ENCODE data around the gene USH1C. TPM values are rescaled to one million over a fixed set of nuclear protein-coding genes. Genes with fewer than 3 reads are reported as not detected.

USH1C gene
- total RNA-seq, 1 donor from 2014 or later = not detected

DNA sequence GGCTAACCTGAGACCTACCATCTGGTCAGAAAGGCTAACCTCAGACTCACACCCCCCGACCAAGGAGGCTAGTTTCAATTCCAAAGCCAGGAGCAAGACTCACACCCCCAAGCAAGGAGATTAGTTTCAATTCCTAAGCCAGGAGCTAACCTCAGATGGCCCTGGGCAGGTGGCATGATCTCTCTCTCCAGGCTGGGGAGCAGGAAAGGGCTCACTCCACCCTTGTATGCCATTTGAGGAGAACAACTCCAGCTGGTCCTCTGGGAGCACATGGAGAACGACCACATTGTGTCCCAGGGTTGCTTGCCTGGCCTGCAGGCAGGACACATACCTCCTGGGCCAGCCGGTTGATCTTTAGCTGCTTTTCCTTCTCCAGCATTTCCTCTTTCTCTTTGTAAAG lies 32.6 kb downstream of the USH1C start:
- TF ChIP-seq, protein P1, sequence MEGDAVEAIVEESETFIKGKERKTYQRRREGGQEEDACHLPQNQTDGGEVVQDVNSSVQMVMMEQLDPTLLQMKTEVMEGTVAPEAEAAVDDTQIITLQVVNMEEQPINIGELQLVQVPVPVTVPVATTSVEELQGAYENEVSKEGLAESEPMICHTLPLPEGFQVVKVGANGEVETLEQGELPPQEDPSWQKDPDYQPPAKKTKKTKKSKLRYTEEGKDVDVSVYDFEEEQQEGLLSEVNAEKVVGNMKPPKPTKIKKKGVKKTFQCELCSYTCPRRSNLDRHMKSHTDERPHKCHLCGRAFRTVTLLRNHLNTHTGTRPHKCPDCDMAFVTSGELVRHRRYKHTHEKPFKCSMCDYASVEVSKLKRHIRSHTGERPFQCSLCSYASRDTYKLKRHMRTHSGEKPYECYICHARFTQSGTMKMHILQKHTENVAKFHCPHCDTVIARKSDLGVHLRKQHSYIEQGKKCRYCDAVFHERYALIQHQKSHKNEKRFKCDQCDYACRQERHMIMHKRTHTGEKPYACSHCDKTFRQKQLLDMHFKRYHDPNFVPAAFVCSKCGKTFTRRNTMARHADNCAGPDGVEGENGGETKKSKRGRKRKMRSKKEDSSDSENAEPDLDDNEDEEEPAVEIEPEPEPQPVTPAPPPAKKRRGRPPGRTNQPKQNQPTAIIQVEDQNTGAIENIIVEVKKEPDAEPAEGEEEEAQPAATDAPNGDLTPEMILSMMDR (IDR thresholded peaks at IDR 0.05; ENCODE audit: partially characterized antibody, unreplicated experiment) = no peak
- H3K9me3 Mint-ChIP-seq (ENCODE audit: unreplicated experiment) = no peaks in the 10 kb centered on the region
- peaks cover 1% of the 10 kb centered on the region for H3K4me1 Mint-ChIP-seq (ENCODE audit: low read depth, unreplicated experiment)
- H3K27me3 Mint-ChIP-seq (ENCODE audit: unreplicated experiment) = peaks cover 8% of the 10 kb centered on the region
- no peak overlapping the region for H3K4me3 Mint-ChIP-seq (ENCODE audit: unreplicated experiment)
- no peak overlapping the region for H3K27ac Mint-ChIP-seq (ENCODE audit: unreplicated experiment)
- no peaks in the 10 kb centered on the region for H3K36me3 Mint-ChIP-seq (ENCODE audit: unreplicated experiment)
- no peak for DNase-seq

DNA sequence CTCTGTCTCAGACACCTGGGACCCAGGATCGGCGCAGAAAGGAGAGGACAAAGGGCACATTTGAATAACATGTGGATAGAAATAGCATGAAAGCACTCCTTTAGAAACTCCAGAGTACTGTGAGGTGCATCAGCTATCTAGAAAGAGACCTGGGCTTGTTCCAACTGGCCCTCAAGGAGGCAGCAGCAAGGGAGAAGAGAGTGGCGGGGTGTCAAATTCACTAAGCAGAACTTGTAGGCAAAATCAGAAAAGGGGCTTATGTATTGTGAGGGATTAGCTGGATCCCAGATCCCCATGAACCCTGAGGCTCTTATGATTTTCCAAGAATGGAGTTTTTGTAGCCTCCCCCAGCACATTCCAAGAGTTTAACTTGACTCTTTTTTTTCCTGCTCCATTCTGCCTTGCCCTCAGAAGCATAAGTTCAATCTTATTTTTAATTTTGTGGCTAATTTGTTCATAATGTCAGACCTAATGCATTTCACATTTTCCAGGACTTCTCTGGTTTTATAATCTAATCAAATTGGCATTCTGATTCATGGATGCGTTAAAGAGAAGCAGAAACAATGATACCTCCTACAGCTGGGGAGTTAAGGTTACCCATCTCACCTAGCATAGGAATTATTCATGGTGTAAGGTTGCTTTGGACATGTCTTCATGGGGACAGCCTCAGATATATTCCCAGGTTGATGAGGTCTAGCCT lies 33.6 kb downstream of the USH1C start:
- H3K4me3 Mint-ChIP-seq (ENCODE audit: unreplicated experiment) = no peak overlapping the region
- TF ChIP-seq, protein P1 (IDR thresholded peaks at IDR 0.05; ENCODE audit: partially characterized antibody, unreplicated experiment) = no peak
- no peak for DNase-seq
- no peaks in the 10 kb centered on the region for H3K36me3 Mint-ChIP-seq (ENCODE audit: unreplicated experiment)
- peaks cover 8% of the 10 kb centered on the region for H3K27me3 Mint-ChIP-seq (ENCODE audit: unreplicated experiment)
- H3K4me1 Mint-ChIP-seq (ENCODE audit: low read depth, unreplicated experiment) = peaks cover 1% of the 10 kb centered on the region
- no peak overlapping the region for H3K27ac Mint-ChIP-seq (ENCODE audit: unreplicated experiment)
- H3K9me3 Mint-ChIP-seq (ENCODE audit: unreplicated experiment) = no peaks in the 10 kb centered on the region

DNA sequence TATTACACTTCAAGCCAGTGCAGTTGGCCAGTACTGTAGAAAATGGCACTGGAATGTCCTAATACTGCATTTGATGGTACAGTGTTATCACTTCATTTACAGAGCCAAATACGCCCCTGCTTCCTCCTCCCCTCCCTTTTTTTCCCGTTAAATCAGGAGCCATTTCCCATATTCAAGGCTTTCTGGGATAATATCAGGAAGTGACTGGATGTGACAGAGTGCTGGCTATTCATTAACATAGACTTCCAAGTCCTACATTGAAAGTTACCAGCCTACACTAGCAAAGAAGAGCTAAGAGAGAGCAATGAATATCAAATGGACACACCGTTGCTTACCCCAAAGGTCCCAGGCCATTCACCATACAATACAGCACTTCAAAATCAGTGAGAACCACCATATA lies 35.4 kb downstream of the USH1C start:
- Mint-ChIP-seq H3K4me1 (ENCODE audit: low read depth, unreplicated experiment) (no peaks in the 10 kb centered on the region), H3K4me3 (ENCODE audit: unreplicated experiment) (no peak overlapping the region), H3K36me3 (ENCODE audit: unreplicated experiment) (no peaks in the 10 kb centered on the region), H3K27ac (ENCODE audit: unreplicated experiment) (no peak overlapping the region), H3K27me3 (ENCODE audit: unreplicated experiment) (peaks cover 13% of the 10 kb centered on the region), H3K9me3 (ENCODE audit: unreplicated experiment) (no peaks in the 10 kb centered on the region)
- no peak for DNase-seq
- TF ChIP-seq, protein P1 (IDR thresholded peaks at IDR 0.05; ENCODE audit: partially characterized antibody, unreplicated experiment) = no peak

DNA sequence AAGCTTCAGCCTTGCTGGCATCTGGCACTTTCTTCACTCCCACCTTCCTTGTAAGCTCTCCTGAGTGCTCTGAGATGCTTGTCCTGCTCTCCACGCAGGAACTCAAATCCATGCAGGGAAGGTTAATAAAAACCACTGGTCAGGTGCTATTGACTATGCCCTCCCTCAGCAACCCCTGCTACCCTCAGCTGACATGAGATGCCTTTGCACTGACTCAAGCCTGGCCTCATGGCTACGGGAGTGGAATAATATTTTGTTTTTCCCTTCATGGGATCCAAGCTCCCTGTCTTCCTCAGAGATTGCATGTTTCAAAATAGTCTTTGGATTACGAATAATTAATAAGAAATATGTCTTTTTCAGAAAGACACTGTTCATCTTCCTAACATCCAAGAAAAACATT lies 35.9 kb downstream of the USH1C start:
- no peaks in the 10 kb centered on the region for H3K36me3 Mint-ChIP-seq (ENCODE audit: unreplicated experiment)

DNA sequence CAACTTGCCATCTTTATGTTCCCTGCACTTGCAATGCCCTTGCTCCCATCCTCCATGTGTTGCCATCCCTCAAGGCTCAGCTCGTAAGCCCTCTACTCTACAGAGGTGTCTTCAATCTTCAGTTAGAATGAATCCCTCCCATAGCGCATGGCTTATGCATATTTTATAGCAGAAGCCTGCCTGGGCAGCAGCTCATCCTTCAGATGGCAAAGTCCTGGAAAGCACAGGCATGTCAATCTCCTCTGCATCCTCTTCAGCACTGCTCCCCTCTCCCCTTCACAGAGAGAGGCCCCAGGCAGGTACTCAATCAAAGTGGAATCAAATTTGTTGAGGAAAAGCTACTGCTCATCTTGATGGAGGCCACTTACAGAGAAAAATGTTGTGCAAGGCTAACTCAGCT lies 36.4 kb downstream of the USH1C start:
- Mint-ChIP-seq H3K27me3 (ENCODE audit: unreplicated experiment) (peaks cover 6% of the 10 kb centered on the region), H3K4me3 (ENCODE audit: unreplicated experiment) (no peak overlapping the region), H3K27ac (ENCODE audit: unreplicated experiment) (no peak overlapping the region), H3K36me3 (ENCODE audit: unreplicated experiment) (no peaks in the 10 kb centered on the region), H3K9me3 (ENCODE audit: unreplicated experiment) (no peaks in the 10 kb centered on the region), H3K4me1 (ENCODE audit: low read depth, unreplicated experiment) (no peaks in the 10 kb centered on the region)
- TF ChIP-seq, protein P1 (IDR thresholded peaks at IDR 0.05; ENCODE audit: partially characterized antibody, unreplicated experiment) = no peak
- DNase-seq = no peak

More for the DNA sequence above, 35.9 kb downstream of the USH1C start:
- Mint-ChIP-seq H3K27me3 (ENCODE audit: unreplicated experiment) (peaks cover 11% of the 10 kb centered on the region), H3K9me3 (ENCODE audit: unreplicated experiment) (no peaks in the 10 kb centered on the region), H3K4me3 (ENCODE audit: unreplicated experiment) (no peak overlapping the region), H3K27ac (ENCODE audit: unreplicated experiment) (no peak overlapping the region), H3K4me1 (ENCODE audit: low read depth, unreplicated experiment) (no peaks in the 10 kb centered on the region)
- TF ChIP-seq, protein P1 (IDR thresholded peaks at IDR 0.05; ENCODE audit: partially characterized antibody, unreplicated experiment) = no peak
- no peak for DNase-seq
